IPS DF 19.7 (cell line): ENCODE data around the gene HIRA.
"Not testable (repeated sequence)": the region's sequence is repeated elsewhere in the genome, so short reads cannot be mapped to it uniquely, and the experiment has no call there.

ENCODE experiments used
- DNase-seq: peaks from one replicate; pipeline ENCODE4 v3.0.0-alpha.2; 2013; ENCODE audit warnings: low read depth, low spot score

HIRA gene

DNA sequence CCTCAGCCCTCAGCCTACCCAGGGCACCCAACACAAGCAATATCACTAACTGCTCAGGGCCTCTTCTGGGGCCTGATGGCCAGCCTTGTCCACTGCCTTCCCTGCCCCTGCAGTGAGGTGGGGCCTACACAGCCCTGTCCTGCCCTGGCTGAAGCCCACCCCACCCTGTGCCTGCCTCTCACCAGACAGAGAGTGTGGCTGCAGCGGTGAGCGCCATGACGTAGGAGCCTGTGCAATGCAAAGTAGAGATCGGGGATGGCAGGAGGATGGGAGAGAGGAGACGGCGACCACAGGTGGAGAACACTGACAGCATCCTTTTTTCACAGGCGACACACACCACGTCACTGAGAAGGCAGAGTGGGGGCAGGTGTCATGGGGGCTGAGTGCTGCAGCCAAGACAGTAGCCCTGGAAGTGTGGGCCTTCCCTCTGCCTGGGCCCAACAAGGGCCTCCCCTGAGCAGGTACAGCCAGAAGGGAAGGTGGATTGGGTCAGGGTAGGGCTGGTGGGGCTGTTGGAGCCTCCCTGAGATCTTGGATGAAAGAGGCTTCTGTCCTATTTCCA lies 74.7 kb downstream of the HIRA start:
- no peak for DNase-seq

GRCh38 chr22:19355413-19356157 lies 75.9 kb downstream of the HIRA start:
- DNase-seq = no peak

- no peak for DNase-seq
These were observed 77.3 kb downstream of the HIRA start for GRCh38 chr22:19354201-19354600.

DNA sequence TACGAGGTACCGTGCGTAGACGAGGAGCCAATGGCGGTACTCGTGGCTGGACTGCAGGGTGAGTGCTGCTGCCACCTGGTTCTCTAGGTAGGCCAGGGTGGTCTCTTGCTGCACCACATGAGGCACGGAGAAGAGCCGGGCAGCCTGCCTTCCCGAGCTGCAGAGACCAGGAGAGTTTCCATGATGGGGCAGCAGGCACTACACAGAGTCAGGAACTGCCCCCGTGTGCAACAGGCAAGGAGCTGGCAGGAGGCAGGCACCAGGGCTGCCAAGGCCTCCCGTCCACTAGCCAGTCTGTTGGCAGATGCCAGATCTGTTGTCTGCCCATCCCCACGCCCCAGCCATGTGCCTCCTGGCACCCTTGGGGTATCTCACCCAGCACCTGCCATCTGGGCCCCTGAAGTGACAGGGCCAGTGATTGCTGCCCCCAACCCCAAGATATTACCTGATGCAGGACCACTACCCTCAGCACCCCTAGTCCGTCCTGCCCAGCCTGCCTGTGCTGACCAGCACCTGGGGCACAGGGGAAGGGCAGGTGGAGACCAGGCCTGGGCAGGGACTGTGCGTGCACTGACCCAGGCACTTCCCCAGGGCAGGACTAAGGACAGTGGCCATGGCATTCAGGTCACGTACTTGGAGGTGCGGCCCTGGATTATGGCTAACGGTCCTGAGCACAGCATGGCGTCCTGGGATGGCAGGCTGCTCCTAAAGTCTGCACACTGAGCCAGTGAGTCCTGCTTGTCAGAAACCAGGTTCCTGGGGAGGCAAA lies 78.0 kb downstream of the HIRA start:
- no peak for DNase-seq

DNA sequence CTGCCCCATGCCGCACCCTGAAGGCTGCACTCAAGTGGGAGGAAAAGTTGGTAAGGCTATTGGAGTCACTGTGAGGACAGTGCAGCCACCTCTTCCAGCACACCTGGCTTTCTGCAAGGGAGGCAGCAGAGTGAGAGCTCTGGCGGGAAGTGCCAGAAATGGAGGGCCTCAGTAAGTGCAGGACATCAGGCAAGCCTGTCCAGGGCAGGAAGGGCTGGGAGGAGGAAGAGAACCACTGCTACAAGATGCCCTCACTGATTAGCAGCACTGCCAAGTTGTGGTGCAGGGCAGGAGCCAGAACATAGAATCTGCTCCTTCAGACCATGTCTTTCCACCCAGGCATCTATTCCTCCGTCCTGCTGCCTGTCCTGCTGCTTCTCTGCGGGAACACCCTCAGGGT lies 78.8 kb downstream of the HIRA start:
- DNase-seq = no peak

DNA sequence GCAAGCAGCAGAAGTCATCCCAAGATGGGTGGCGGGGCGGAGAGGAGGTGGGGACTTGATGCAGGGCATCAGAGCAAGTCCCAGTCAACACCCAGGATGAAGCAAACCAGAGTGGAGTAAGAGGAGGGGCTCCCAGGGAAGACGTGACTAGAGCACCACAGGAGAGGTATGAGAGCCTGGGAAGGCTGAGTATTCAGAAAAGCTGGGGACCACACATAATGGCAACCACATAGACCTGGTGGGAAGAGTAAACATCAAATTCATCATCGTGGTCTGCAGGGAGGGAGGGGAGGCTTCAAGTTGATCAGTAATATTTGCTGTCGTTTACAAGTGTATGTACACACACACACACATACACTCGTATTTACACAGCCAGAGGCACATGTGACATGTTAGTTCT lies 79.3 kb downstream of the HIRA start:
- no peak for DNase-seq

DNA sequence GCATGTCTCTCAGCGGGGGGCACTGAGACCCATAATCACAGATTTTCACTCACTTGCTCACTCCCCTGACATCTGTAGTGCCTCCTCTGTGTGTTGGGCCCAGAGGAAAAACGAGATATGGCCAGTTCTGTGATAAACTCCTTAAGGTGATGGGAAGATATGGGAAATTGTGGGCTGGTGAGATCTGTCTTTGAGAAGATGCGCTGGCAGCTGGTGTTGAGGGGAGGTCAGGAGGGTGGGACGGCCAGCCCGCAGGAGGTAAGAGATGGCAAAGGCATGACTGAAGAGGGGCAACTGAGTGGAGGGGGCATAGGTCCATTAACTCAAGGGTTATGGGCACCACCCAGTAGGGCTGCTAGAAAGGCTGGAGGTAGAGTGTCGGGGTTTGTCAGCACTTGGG lies 79.9 kb downstream of the HIRA start:
- no peak for DNase-seq

DNA sequence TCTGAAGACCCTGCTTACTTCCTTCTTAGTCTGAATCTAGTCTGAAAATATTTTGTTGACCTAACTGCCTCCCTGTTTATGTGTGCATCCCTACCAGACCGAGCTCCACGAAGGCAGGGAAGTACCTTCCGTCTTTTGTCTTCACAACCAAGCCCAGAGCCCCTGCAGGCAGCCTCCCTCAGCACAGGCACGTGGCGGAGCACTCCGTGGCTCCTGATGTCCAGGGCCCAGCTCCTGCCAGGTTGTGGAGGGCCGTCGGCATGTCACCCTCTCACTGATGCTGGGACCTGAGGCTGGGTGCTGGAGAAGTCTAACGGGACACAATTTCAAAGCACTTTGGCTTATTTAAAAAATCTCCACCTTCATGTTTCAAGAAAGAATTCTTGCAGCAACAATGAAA lies 80.6 kb downstream of the HIRA start:
- no peak for DNase-seq

DNA sequence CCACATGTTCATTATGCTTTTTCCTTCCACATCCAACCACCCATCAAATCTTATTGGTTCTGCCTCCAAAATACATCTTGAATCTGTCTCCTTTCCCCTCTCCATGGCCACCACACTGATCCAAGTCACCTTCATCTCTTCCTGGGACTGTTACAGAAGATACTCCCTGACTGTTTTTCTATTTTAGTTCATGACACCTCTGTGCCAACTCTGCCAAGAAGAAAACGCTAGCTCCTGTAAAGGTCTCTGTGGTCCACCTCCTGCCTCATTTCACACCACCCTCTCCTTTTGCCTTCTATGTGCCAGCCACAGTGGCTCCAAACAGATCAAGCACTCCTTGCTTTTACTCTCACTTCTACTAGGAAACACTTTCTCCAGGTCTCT lies 81.1 kb downstream of the HIRA start:
- no peak for DNase-seq

DNA sequence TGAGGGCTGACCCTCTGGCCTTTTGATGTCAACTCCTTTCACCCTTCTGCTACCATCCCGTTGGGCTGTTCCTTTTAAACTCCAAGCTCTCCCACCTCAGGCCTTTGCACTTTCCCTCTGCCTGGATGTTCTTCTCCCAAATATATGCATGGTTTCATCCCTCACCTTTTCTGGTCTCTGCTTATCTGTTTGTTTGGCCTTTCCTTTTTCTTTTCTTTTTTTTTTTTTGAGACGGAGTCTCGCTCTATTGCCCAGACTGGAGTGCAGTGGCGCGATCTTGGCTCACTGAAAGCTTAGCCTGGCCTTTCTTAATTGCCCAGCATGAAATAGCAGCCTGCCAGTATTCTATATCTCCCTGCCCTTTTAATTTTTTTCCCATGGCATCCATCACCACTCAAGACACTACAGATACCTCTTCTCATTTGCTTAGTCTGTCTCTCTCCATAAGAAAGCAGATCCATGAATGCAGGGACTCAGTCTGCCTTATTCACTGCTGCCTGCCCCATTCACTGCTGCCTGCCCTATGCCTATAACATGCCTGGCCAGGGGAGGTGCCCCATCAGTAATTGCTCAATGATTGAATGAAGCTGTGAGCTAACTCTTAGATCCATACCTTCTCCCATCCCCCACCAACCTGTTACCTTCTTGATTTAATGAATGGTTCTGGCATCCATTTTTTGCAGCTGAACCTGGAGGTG lies 81.6 kb downstream of the HIRA start:
- no peak for DNase-seq

GRCh38 chr22:19346677-19347265 lies 84.8 kb downstream of the HIRA start:
- DNase-seq = no peak

- DNase-seq = no peak
These were observed 87.1 kb downstream of the HIRA start for GRCh38 chr22:19344420-19344819.

GRCh38 chr22:19343470-19343869 lies 88.1 kb downstream of the HIRA start:
- DNase-seq = no peak

GRCh38 chr22:19341500-19341899 lies 90.0 kb downstream of the HIRA start:
- DNase-seq = no peak

DNA sequence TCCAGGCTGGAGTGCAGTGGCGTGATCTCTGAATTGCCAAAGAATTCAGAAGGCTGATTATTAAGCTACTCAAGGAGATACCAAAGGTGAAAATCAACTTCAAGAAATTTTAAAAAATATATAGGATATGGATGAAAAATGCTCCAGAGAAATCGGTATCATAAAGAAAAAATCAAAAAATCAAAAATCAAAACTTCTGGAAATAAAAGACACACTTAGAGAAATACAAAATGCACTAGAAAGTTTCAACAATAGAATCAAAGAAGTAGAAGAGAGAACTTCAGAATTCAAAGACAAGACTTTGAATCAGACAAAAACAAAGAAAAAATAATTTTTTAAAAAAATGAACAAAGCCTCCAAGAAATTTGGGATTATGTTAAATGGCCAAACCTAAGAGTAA lies 94.4 kb downstream of the HIRA start:
- no peak for DNase-seq

DNA sequence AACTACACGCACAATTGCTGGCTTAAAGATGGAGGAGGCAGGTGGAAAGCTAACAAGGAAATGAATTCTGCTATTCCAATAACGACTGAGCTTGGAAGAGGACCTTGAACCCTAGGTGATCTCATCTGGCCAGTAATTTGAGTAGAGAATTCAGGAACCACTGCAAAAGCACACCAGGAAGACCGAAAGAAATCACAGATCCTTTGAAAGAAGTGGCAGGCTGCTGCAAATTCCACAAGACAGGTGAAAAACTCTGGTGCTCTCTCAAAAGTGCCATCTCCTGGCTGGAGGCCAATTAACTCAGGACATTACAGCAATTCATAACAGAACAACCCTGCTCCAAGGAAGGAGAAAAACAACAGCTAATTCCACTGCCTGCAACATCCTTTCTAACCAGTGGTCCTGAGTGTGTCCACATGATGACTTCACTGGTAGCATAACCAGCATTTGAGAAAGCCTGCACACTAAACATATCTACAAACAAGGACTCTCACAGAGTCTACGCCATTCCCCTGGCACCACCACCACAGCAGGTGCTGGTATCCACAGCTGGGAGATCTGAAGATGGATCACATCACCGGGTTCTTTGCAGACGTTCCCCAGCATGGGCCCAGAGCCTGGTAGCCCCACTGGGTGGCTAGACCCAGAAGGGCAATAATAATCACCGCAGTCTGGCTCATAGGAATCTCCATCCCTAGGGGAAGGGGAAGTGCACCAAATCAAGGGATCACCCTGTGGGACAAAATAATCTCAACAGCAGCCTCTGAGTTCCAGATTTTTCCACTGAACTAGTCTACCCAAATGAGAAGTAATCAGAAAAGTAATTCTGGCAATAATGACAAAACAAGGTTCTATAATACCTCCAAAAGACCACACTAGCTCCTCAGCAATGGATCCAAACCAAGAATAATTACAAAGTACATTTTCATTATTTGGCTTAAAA lies 95.1 kb downstream of the HIRA start:
- no peak for DNase-seq

- DNase-seq = no peak
These were observed 99.6 kb downstream of the HIRA start for GRCh38 chr22:19331975-19332374.

DNA sequence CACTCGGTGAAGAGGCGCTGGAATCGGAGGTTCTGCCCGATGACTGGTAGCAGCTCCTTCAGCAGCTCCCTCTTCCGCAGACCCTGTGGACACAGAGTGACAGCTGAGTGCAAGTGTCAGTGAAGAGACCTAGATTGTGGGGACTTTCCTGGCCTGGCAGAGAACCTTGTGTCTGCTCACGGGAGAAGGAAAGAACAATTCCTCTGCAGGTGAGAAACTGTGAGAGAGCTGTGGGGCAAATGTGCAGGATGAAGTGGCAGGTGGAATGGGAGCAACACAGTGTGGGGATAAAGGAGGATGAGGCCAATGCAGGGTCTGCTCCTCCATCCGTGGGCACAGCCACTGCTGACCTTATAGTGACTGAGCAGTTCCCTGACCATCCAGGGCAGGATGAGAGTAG lies 100.1 kb downstream of the HIRA start:
- DNase-seq = no peak

DNA sequence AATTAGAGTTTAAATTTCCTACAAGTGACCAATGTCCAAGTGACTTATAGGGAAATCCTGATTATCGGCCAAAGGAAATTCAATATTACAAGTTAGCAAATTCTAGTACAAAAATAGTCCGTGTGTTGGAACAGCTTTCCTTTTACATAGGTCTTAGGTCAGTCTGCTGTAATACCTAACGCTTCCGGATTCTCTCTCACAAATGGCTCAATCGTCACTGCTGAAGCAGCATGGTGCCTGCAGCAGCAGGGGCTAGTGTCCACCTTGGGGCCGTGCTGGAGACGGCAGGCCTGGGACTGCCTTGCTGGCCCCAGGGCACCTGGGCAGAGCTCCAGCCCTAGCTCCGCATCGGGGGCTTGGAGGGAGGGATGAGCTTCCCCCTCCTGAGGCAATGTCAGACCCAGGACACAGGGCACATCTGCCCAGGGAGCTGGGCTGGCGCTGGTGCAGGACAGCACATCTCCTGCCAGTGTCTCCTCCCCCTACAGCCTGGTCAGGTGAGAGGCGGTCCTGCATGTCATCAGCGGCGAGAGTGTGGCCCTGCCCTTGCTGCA lies 100.6 kb downstream of the HIRA start:
- no peak for DNase-seq

GRCh38 chr22:19330205-19330604 lies 101.3 kb downstream of the HIRA start:
- DNase-seq = not testable (repeated sequence)

GRCh38 chr22:19329454-19329853 lies 102.1 kb downstream of the HIRA start:
- DNase-seq = no peak
